Middle frontal gyrus (tissue), 1 donor: Measurements from ENCODE around the gene ATG14.

ENCODE experiments used
- DNase-seq: peaks from one replicate; pipeline ENCODE4 v3.0.0-alpha.2; 2015; ENCODE audit warnings: low spot score; ENCODE audit errors: extremely low spot score

The ATG14 gene

GRCh38 chr14:55317542-55318306 lies 93.9 kb downstream of the ATG14 start:
- DNase-seq = no peak

- DNase-seq = no peak
These were observed 95.1 kb downstream of the ATG14 start for GRCh38 chr14:55316564-55316963.
